Urinary bladder (tissue), 4 donors: ENCODE measurements around the gene LRRC57. TPM values are rescaled to one million over a fixed set of nuclear protein-coding genes. Genes with fewer than 3 reads are reported as not detected.

Experiments used
- DNase-seq: peaks from one replicate; pipeline ENCODE4 v3.0.0-alpha.2; 2015; ENCODE audit errors: extremely low spot score
- H3K27ac ChIP-seq: one replicate; pipeline ENCODE4 v1.5.1; 2013; ENCODE audit warnings: low read depth, mild to moderate bottlenecking, moderate library complexity
- H3K36me3 ChIP-seq: one replicate; pipeline ENCODE4 v1.6.1; 2013; ENCODE audit warnings: mild to moderate bottlenecking, moderate library complexity; ENCODE audit not compliant: insufficient read depth
- H3K4me1 ChIP-seq: one replicate; pipeline ENCODE4 v1.6.1; 2013; ENCODE audit warnings: mild to moderate bottlenecking, moderate library complexity; ENCODE audit not compliant: insufficient read depth
- H3K4me3 ChIP-seq: one replicate; pipeline ENCODE4 v1.5.1; 2013; ENCODE audit warnings: low read depth, low read length
- WGBS: extraction: QIAGEN DNeasy Blood & Tissue Kit; methylation state at CpG from one replicate; pipeline ENCODE4 v1.1.7; 2013; 5-methylcytosine and 5-hydroxymethylcytosine counted together
- polyA plus RNA-seq: library from polyadenylated mRNA; stranded (reverse); fragments of 200-250 nt; gene quantifications from one replicate; pipeline ENCODE4 v1.2.3, GENCODE V29; 2013
- total RNA-seq: library from RNA; depleted of rRNA; stranded (reverse); fragments of >200 nt; gene quantifications from one replicate; pipeline ENCODE4 v1.2.3, GENCODE V29; 2014
- donor health status: healthy with polysubstance abuse.
- donor health status: healthy.

Gene LRRC57
- total and polyA plus RNA-seq, 2 donors = 10.2 to 20.7 TPM

DNA sequence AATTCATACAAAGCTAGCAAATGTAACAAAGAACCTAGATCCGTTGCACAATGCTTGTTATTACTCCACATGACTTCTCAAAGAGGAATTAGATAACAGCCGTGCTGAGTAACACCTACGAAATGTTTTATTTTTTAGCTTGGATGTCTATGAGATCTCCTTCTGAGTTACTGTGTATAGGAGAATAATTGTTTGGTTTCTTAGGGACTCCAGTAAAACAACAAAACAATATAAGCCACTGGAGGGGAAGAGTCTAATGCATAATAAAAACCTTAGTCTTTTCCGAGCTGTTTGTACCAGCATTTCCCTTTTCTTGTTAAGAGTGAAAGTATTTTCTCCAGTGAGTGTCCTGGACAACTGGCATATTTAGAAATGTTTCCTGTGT, 37.6 kb downstream of the LRRC57 start:
- Histone ChIP-seq H3K36me3 (peaks cover 3% of the 10 kb centered on the region), H3K27ac (no peak overlapping the region), H3K4me1 (no peaks in the 10 kb centered on the region), H3K4me3 (no peak overlapping the region)
- DNase-seq = no peak
- 61% methylated on average over 4 of the region's 4 CpGs for WGBS

DNA sequence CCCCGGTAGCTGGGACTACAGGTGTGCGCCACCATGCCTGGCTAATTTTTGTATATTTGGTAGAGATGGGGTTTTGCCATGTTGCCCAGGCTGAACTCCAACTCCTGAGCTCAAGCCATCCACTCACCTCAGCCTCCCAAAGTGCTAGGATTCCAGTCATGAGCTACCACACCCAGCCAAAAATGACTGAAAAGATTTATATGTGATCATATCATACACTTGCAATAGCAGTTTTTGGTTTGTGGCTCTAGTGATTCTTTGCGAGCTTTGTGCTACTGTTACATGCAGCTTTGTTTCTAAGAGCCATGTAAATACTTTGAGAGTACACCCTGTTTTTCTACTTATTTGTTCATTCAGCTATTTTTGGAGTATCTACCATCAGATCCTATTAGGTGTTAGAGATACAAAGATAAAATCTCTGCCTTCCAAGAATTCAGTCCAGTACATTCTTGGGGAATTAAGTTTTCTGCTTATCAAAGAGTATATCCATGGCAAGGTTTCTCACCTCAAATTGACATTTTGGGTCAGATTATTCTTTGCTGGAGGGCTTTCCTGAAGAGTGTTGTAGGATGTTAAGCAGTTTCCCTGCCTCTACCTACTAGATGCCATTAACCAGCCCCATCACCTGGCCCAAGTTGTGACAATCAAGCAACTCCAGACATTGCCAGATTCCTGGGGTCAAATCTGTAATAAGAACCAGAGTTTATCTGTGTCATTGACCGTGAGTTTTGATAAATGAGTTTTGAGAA, 38.2 kb downstream of the LRRC57 start:
- Histone ChIP-seq H3K4me3 (no peak overlapping the region), H3K27ac (peak overlapping the region; percentile 38), H3K36me3 (no peaks in the 10 kb centered on the region), H3K4me1 (no peaks in the 10 kb centered on the region)
- DNase-seq = no peak
- 92% methylated on average over 4 of the region's 4 CpGs for WGBS

DNA sequence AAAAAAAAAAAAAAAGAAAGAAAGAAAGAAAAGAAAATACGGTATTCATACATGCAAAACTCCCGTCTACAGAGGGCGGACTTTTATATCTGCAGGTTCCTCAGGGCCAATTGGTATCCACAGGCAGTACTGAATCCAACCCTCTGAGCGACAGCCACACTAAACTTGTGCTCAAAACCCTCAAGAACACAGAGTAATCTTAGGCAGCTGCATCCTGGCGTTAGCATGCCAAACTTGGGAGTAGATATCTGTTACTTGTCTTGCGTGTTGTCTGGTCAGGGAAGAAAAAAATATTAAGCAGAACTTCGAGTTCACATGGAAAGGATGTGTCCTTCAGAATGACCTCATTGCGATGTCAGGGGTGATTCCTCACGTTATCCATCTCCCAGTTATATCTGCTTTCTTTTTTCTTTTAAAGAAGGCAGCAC, 40.3 kb downstream of the LRRC57 start:
- Histone ChIP-seq H3K4me3 (no peak overlapping the region), H3K27ac (no peak overlapping the region), H3K4me1 (no peaks in the 10 kb centered on the region), H3K36me3 (no peaks in the 10 kb centered on the region)
- no peak for DNase-seq
- 58% methylated on average over 9 of the region's 9 CpGs for WGBS

DNA sequence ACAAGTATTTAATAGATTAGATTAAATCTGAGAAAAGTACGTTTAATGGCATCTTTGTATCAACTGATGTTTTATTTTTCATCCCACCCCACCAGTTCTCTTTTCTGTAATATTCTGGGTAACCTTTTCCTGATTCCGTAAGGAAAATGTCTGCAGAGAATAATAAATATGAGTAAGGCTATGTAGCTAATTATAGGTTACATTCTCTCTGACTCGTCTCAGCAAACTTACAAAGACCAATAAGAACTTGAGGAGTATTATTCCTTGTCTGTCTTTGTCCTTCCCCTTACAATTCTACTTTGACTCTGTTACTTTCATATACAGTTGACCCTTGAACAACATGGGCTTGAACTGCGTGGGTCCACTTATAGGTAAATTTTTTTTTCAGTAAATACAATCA, 41.1 kb downstream of the LRRC57 start:
- WGBS = 79% methylated on average over 4 of the region's 4 CpGs
- no peak overlapping the region for H3K4me3 ChIP-seq
- no peaks in the 10 kb centered on the region for H3K36me3 ChIP-seq
- no peaks in the 10 kb centered on the region for H3K4me1 ChIP-seq
- H3K27ac ChIP-seq = no peak overlapping the region
- no peak for DNase-seq

DNA sequence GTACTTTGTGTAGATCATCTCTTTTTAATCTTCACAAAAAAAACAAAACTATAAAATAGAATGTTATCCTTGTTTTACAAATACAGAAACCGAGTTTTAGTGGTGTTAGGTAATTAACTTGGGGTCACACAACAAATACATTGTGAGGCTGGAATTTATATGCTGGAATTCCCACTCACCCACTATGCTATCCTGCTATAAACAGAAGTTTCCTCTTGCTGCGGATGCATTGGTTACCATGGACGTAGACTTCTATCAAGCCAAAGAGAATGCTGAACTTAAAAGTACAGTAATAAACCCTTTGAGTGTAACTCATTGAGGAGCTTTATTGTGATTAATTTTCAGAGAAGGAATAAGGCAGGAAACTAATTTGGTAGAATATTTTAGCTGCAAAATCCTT, 44.0 kb downstream of the LRRC57 start:
- no peak overlapping the region for H3K27ac ChIP-seq
- H3K4me3 ChIP-seq = no peak overlapping the region
- no peaks in the 10 kb centered on the region for H3K36me3 ChIP-seq
- no peak for DNase-seq
- H3K4me1 ChIP-seq = no peaks in the 10 kb centered on the region
- WGBS = 54% methylated on average over 3 of the region's 3 CpGs

DNA sequence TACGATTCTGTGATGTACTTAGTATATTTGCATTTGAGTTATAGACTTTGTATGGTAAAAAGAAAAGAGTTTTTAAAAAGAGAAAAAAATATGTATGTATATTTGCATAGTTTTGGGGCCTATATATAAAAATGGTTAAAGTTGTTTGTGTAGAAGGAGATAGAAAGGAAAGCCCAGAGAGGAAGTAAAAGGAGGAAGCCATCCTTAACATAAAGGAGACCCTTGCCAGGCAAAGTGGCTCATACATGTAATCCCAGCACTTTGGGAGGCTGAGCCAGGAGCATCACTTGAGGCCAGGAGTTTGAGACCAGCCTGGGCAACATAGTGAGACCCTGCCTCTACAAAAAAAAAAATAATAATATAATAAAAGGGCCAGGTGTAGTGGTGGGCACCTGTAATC, 44.8 kb downstream of the LRRC57 start:
- DNase-seq = no peak
- H3K4me1 ChIP-seq = no peaks in the 10 kb centered on the region
- no peaks in the 10 kb centered on the region for H3K36me3 ChIP-seq
- H3K27ac ChIP-seq = no peak overlapping the region
- WGBS = 92% methylated on average over 1 of the region's 1 CpG
- no peak overlapping the region for H3K4me3 ChIP-seq

DNA sequence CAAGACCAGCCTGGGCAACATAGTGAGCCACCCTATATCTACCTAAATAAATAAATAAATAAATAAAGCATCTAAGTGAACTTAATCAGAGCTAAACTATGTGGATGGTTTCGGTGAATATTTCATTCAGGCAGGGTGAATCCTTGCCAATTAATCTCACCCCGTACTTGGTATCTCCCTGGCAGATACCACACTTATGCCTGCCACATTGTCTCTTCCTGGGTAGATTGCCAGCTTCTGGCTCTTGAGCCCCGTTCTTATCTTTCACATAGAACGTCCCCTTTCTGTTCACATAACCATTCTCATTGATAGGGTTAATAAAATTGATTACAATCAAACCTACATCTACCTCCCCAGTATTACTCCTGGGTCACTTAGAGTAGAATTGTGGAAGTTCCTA, 46.1 kb downstream of the LRRC57 start:
- no peak for DNase-seq
- no peak overlapping the region for H3K4me3 ChIP-seq
- no peaks in the 10 kb centered on the region for H3K36me3 ChIP-seq
- H3K4me1 ChIP-seq = no peaks in the 10 kb centered on the region
- H3K27ac ChIP-seq = no peak overlapping the region
- WGBS = 70% methylated on average over 4 of the region's 4 CpGs

DNA sequence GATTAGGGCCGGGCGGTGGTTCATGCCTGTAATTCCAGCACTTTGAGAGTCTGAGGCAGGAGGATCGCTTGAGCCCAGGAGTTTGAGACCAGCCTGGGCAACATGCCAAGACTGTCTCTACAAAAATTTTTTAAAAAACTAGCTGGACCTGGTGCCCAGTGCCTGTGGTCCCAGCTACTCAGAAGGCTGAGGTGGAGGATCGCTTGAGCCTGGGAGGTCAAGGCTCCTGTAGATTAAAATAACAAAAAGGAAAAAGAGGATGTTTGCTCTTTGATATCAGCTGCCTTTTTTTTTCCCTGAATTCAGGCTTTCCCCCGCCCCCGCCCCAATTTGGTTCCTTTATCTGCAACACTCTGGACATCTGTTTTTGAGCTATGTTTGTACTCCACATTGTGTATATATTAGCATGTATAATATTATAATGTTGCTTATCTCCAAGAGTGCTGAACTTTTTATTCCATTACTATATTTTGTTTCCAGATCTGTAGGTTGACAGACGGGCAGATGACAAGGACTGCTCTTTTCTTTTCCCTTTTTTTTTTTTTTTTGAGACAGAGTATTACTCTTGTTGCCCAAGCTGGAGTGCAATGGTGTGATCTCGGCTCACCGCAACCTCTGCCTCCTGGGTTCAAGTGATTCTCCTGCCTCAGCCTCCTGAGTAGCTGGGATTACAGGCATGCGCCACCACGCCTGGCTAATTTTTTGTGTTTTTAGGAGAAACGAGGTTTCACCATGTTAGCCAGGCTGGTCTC, 48.6 kb downstream of the LRRC57 start:
- Histone ChIP-seq H3K36me3 (no peaks in the 10 kb centered on the region), H3K27ac (peak overlapping the region; percentile 50), H3K4me1 (no peaks in the 10 kb centered on the region), H3K4me3 (no peak overlapping the region)
- WGBS = 78% methylated on average over 12 of the region's 12 CpGs
- no peak for DNase-seq

DNA sequence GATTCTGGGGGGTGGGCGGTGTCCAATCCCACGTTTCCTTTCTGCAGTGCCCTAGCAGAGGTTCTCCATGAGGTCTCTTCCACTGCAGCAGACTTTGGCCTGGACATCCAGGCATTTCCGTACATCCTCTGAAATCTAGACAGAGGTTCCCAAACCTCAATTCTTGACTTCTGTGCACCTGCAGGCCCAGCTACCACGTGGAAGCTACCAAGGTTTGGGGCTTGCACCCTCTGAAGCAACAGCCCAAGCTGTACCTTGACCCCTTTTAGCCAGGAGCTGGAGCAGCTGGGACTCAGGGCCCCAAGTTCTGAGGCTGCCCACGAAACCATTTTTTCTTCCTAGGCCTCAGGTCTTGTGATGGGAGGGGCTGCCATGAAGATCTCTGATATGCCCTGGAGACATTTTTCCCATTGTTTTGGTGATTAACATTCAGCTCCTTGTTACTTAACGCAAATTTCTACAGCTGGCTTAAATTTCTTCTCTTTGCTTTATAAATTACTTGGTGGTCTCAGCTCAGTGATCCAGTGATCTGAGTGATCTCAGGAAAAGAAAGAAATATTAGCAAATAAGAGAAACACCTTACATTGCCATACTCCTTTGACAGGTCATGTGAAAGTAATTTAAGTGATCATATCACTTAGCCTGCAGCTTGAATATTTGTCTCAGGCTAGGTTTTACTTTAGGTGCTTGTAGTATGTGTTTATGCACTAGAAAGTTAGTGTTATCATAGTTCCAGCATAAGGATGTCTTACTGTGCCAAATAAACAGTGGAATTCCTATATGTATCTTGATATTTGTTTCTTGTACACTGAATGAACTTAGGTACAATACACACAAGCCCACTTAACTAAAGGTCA, 50.2 kb downstream of the LRRC57 start:
- DNase-seq = no peak
- H3K4me3 ChIP-seq = no peak overlapping the region
- WGBS = 78% methylated on average over 6 of the region's 6 CpGs
- H3K4me1 ChIP-seq = no peaks in the 10 kb centered on the region
- no peaks in the 10 kb centered on the region for H3K36me3 ChIP-seq
- H3K27ac ChIP-seq = no peak overlapping the region

DNA sequence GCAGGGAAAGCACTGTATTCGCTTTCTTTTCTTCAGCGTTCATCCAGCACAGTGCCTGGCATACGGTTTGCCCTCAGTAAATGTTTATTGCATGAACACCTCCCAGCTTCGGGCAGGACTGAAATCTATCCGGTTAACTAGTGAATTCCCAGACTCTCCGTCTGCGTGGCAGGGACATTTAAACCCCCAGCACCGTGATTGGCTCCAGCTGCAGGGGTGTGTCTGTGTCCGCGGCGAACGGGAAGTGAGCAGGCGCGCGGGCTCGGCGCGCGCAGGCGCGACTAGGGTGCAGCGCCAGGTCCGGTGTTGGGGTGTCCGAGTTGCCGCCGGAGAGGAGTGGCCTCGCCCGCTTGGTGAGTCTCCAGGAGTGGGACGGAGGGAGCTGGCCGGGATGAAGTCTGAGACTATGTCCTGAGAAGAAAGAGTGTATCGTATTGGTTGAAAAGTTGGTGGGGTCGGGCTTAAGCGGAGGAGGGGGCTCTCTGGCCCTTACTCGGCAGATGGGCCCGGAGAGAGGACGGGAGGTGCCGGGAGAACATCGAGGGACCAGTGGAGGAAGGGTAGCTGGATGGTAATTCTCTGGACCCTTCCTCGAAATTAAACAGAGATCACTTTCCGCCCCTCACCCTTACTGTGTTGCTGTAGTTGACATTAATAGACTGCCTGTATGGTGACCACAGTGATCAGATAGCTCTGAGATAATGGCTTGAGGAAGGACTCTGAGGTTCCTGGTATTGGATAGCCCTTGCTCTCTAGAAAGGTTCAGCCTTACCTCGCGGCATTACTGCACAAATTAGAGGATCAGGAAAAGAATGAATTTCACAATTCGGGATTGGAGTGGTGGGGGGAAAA, 53.0 kb downstream of the LRRC57 start, which contains the start of gene SNAP23:
Gene SNAP23 (plus strand): TSS at position 274 of the 852 bp plus-strand sequence. CDS start 16,213 bp downstream, outside the sequence.
- Histone ChIP-seq H3K4me3 (peak within 1 kb of the TSS; percentile 65), H3K36me3 (no peaks in the 10 kb centered on the region), H3K27ac (peak within 1 kb of the TSS; percentile 93), H3K4me1 (no peaks in the 10 kb centered on the region)
- WGBS = under 1% methylated on average over 43 of the region's 43 CpGs
- peak; percentile 86 for DNase-seq

DNA sequence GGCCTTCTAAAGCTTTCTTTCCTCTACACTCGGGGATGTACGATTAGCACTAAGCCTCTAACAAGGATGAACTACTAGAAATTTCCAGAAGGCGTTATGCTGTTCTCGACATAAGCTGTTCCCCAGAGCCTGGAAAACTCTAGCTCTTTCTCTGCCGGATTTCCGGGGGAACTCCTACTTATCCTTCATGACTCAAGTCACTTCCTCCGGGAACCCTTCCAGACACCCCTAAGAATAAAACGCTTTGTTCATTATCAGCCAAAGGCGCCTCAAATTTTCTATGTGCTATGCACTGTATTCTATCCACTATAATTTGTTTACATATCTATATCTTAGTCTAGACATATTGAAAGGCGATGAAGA, 53.6 kb downstream of the LRRC57 start:
- DNase-seq = peak; percentile 37
- H3K4me3 ChIP-seq = peak overlapping the region; percentile 65
- no peaks in the 10 kb centered on the region for H3K4me1 ChIP-seq
- no peaks in the 10 kb centered on the region for H3K36me3 ChIP-seq
- 4% methylated on average over 10 of the region's 10 CpGs for WGBS
- peak overlapping the region; percentile 93 for H3K27ac ChIP-seq

DNA sequence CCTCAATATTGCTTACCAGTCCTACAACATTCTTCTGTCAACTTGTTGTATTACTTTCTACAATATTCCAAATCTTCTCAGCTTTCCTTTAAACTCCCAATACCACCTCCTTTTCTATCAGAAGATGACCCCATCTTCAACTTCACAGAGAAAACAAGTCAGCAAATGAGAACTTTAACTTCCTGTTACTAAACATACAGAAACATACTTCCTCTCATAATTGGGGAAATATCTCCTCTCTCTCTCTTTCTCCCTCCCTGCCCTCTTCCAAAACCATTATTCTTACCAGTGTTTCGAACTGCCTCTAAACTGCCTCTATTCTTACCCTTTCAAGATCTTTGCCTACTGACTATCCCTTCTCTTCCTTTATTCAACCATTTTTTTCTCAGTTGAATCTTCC, 54.9 kb downstream of the LRRC57 start:
- WGBS = 85% methylated on average over 1 of the region's 1 CpG

More for the DNA sequence above, 54.9 kb downstream of the LRRC57 start:
- peak overlapping the region; percentile 5 for H3K27ac ChIP-seq
- H3K36me3 ChIP-seq = no peaks in the 10 kb centered on the region
- no peak for DNase-seq
- H3K4me1 ChIP-seq = no peaks in the 10 kb centered on the region
- H3K4me3 ChIP-seq = no peak overlapping the region
